Psoas muscle (tissue), 8 donors: ENCODE results near the gene TIMP1. TPM values are rescaled to one million over a fixed set of nuclear protein-coding genes. Genes with fewer than 3 reads are reported as not detected.

Experiments
- ATAC-seq, 4 donors: fragments of 200-7000 bp; cut with Tn5 transposase; one replicate each; pipeline ENCODE4 v1.9.1; 2020; ENCODE audit warnings: moderate library complexity in 3 of 4, mild to moderate bottlenecking in 2 of 4
- DNase-seq, 2 donors: peaks; one replicate each; pipeline ENCODE4 v3.0.0-alpha.2; 2020
- H3K27ac ChIP-seq: fragments of 200-600 bp; one replicate; pipeline ENCODE4 v1.8.0; 2022
- H3K27me3 ChIP-seq, 3 donors: fragments of 200-600 bp in 1 of 3; one replicate each; pipeline versions ENCODE4 v1.6.1 to v1.8.0; 2013 to 2022; ENCODE audit warnings: low read length in 2 of 3, mild to moderate bottlenecking in 2 of 3, moderate library complexity in 1 of 3; ENCODE audit not compliant: insufficient read depth in 3 of 3
- H3K36me3 ChIP-seq, 2 donors: fragments of 200-600 bp in 1 of 2; one replicate each; pipeline versions ENCODE4 v1.6.1 to v1.8.0; 2013 to 2022; ENCODE audit warnings: low read depth in 1 of 2, mild to moderate bottlenecking in 1 of 2, moderate library complexity in 1 of 2; ENCODE audit not compliant: insufficient read depth in 1 of 2
- H3K4me1 ChIP-seq: fragments of 200-600 bp; one replicate; pipeline ENCODE4 v1.8.0; 2022
- H3K4me3 ChIP-seq: fragments of 200-600 bp; one replicate; pipeline ENCODE4 v1.8.0; 2022; ENCODE audit warnings: mild to moderate bottlenecking
- H3K9me3 ChIP-seq: fragments of 200-600 bp; one replicate; pipeline ENCODE4 v1.8.0; 2022
- WGBS, 3 donors: extraction: QIAGEN DNeasy Blood & Tissue Kit; methylation state at CpG; one replicate each; pipeline versions ENCODE4 v1.1.6 to v1.1.7; 2013; 5-methylcytosine and 5-hydroxymethylcytosine counted together
- intact Hi-C, 2 donors: fragments of 100-400 bp; cut with DNase I; formaldehyde crosslinking; loops; one replicate each; pipeline versions ENCODE4 v1.11.0 to v1.14.2; 2022
- polyA plus RNA-seq, 3 donors: library from polyadenylated mRNA; stranded (reverse); fragments of 200-250 nt; gene quantifications; one replicate each; pipeline ENCODE4 v1.2.3, GENCODE V29; 2013
- total RNA-seq, 4 donors: library from RNA; stranded (reverse); fragmentation: NEBNext Ultra II Directional in 2 of 4; extraction: Animal tissue kit (Norgen Biotek cat#: 25700) in 2 of 4; gene quantifications; one replicate each; pipeline versions ENCODE4 v1.2.1 to v1.2.4, GENCODE V29; 2021 to 2023
- TF ChIP-seq, protein P1 (sequence below): fragments of 200-600 bp; IDR thresholded peaks from one replicate; pipeline ENCODE4 v1.8.0; 2022; ENCODE audit warnings: antibody characterized with exemption
- donor health status: healthy with polysubstance abuse.
- donor health status: DM: no; HTN: no; CAD: no; lungs with moderate emphysema.
- donor health status: Bipolar disorder and iron deficiency.
- donor health status: healthy.
- donor health status: DM: yes; HTN: yes; CAD: no.
- donor health status: DM: no; HTN: no; CAD: no.
- donor health status: DM: no; HTN: no; CAD: no.
- donor health status: DM: yes; HTN: yes; CAD: no.

Gene TIMP1
- total and polyA plus RNA-seq, 7 donors: 15.7 to 190 (median 36.2) TPM

DNA sequence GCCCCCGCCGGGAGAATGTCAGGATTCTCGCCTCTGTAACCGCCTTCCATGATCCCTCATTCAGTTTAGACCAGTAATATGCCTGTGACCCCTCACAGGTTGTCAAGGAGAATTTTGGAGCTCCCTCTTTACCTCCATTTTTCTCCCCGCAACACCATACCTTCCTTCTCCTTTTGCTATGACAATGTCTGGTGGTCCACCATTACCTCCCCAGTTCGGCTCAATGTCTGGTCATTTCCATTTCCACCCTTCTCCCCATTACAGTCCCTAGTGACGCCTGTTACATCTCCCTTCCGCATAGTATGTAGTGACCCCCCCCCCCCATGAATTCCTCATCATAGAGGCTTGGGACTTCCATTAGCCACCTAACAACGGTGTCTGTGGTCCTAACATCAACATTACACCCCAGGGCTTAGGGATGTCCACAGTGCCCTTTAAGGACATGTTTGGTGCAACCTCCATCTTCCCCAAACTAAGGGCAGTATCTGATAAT lies 20.5 kb upstream of the TIMP1 start:
- TF ChIP-seq, protein P1, sequence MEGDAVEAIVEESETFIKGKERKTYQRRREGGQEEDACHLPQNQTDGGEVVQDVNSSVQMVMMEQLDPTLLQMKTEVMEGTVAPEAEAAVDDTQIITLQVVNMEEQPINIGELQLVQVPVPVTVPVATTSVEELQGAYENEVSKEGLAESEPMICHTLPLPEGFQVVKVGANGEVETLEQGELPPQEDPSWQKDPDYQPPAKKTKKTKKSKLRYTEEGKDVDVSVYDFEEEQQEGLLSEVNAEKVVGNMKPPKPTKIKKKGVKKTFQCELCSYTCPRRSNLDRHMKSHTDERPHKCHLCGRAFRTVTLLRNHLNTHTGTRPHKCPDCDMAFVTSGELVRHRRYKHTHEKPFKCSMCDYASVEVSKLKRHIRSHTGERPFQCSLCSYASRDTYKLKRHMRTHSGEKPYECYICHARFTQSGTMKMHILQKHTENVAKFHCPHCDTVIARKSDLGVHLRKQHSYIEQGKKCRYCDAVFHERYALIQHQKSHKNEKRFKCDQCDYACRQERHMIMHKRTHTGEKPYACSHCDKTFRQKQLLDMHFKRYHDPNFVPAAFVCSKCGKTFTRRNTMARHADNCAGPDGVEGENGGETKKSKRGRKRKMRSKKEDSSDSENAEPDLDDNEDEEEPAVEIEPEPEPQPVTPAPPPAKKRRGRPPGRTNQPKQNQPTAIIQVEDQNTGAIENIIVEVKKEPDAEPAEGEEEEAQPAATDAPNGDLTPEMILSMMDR: no peak
- Histone ChIP-seq H3K4me1 (no peaks in the 10 kb centered on the region), H3K36me3 (peaks cover 5 to 31% of the 10 kb centered on the region in 2 donors), H3K4me3 (peak overlapping the region; percentile 70), H3K27me3 (no peaks in the 10 kb centered on the region), H3K9me3 (no peaks in the 10 kb centered on the region), H3K27ac (peak overlapping the region; percentile 92)
- WGBS, 3 donors: 2 to 45% (median 4%) methylated on average over 9 of the region's 9 CpGs
- DNase-seq (no peak), ATAC-seq (no peak)
- intact Hi-C loops: no loop called here

DNA sequence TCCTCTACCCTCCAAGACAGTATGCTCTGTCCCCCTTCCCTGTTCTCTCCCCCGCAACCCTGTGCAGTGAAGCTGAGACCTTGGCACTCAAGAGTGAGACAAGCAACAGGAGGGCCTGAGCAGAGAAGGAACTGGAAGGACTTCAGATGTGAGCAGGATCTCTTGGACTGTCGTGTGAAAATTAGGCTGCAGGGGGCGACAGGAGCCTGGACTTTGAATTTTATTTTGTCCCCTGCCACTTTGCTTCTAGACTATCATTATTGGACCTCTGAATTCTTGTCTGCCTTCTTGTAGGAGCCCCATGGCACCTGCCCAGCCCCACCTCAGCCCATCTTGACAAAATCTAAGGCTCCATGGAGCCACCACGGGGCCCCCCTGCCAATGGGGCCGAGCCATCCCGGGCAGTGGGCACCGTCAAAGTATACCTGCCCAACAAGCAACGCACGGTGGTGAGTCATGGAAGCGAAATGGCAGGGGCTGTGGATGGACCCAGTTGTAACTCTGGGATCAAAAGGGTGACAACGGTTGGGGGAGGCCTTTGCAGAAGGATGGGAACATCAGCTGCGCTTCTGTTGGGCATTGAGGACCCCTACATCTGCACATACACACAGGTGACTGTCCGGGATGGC lies 19.5 kb upstream of the TIMP1 start:
- H3K4me1 ChIP-seq: no peaks in the 10 kb centered on the region
- no peaks in the 10 kb centered on the region for H3K9me3 ChIP-seq
- TF ChIP-seq, protein P1: peak; percentile 30
- intact Hi-C loops: no loop called here
- H3K27me3 ChIP-seq: no peaks in the 10 kb centered on the region
- H3K36me3 ChIP-seq: peaks cover 5 to 41% of the 10 kb centered on the region in 2 donors
- H3K4me3 ChIP-seq: no peak overlapping the region
- no peak overlapping the region for H3K27ac ChIP-seq
- ATAC-seq: no peak
- WGBS, 3 donors: 71 to 79% (median 79%) methylated on average over 12 to 13 of the region's 13 CpGs
- DNase-seq: no peak

DNA sequence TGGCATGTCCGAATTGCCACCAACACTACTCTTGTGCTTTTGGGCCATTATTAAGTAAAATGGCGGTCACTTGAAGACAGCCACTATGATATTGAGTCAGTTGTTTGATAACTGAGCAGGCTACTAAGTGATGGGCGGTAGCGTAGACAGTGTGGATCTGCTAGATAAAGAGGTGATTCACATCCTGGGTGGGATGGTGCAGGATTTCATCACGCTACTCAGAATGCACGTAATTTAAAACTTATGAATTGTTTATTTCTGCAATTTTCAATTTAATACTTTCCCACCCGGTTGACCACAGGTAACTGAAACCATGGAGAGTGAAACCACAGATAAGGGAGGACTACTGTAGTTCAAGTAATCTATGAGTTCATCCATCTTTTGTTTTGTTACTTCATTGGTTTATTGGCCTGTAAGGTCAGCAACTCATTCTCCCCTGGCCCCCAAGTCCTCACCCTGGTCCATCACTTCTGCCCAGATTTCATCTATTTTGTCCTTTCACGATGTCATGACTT lies 18.4 kb upstream of the TIMP1 start:
- Histone ChIP-seq H3K4me3 (no peak overlapping the region), H3K36me3 (peaks cover 5 to 53% of the 10 kb centered on the region in 2 donors), H3K4me1 (no peaks in the 10 kb centered on the region), H3K27ac (no peak overlapping the region), H3K9me3 (no peaks in the 10 kb centered on the region), H3K27me3 (no peaks in the 10 kb centered on the region)
- ATAC-seq (no peak), DNase-seq (no peak)
- TF ChIP-seq, protein P1: no peak
- 78 to 85% (median 81%) methylated on average over 8 of the region's 8 CpGs for WGBS, 3 donors
- intact Hi-C loops: loop anchor here in 1 of 2 donors (2.0 kb wide), 1 partner anchor 81 kb away; no protein-coding TSS in a partner anchor

DNA sequence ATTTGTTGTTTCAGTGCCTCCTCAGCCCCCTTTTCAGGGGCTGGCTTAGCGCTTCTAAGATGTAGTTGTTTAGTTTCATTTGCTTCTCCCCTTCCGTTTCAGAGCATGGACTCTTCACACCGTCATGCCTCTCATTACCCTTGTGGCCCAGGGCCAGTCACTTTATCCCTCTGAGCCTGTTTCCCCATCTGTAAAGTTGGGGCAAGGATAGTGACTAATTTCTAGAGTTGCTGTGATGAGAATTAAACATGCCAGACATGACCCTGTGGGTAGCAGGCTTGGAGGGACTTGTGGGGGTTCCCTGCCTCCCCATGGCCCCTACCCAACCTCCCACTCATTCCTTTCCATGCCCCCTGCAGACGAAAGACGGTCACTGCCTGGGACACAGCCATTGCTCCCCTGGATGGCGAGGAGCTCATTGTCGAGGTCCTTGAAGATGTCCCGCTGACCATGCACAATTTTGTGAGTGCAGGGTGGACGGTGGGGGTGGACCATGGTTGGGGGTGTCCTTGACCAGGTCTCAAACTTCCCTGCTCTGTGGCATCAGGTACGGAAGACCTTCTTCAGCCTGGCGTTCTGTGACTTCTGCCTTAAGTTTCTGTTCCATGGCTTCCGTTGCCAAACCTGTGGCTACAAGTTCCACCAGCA lies 17.7 kb upstream of the TIMP1 start:
- Histone ChIP-seq H3K4me1 (no peaks in the 10 kb centered on the region), H3K27me3 (no peaks in the 10 kb centered on the region), H3K4me3 (no peak overlapping the region), H3K36me3 (peaks cover 5 to 60% of the 10 kb centered on the region in 2 donors), H3K27ac (no peak overlapping the region), H3K9me3 (no peaks in the 10 kb centered on the region)
- intact Hi-C loops: loop anchor here in 1 of 2 donors (2.0 kb wide), 1 partner anchor 80 kb away; no protein-coding TSS in a partner anchor
- DNase-seq (no peak), ATAC-seq (no peak)
- 66 to 77% (median 73%) methylated on average over 12 of the region's 12 CpGs for WGBS, 3 donors
- TF ChIP-seq, protein P1: no peak
